IMR-90 (cell line): ENCODE measurements around the gene SARDH. TPM values are rescaled to one million over a fixed set of nuclear protein-coding genes. Genes with fewer than 3 reads are reported as not detected.

ENCODE experiments used
- ATAC-seq: fragments of 200-7000 bp; cut with Tn5 transposase; 2 replicates; pipeline ENCODE4 v1.9.1; 2020; ENCODE audit warnings: low read depth, mild to moderate bottlenecking, moderate library complexity
- BruUV-seq: library from RNA; stranded (reverse); fragments of 400-500 nt; replicated peaks from 2 replicates; lab custom pipeline; 2021; lab: Mats Ljungman, UMichigan
- CTCF ChIA-PET: fragments of 300-600 bp; formaldehyde crosslinking; extraction: SDS; loops from one replicate; lab custom pipeline; 2021; ENCODE audit warnings: antibody characterized with exemption; lab: Yijun Ruan, JAX
- POLR2A ChIA-PET: fragments of 300-600 bp; sonication (Branson Sonifier 250); formaldehyde crosslinking; loops from one replicate; lab custom pipeline; 2022; ENCODE audit warnings: antibody characterized with exemption; ENCODE audit not compliant: unreplicated experiment; lab: Charles Lee
- DNase-seq: peaks from one replicate; pipeline ENCODE4 v3.0.0; 2013
- H2AFZ ChIP-seq: replicated peaks from 2 replicates; pipeline ENCODE3; 2013; ENCODE audit warnings: low read length, mild to moderate bottlenecking; ENCODE audit not compliant: poor library complexity
- H2AK5ac ChIP-seq: 2 replicates; pipeline ENCODE4 v1.6.1; 2013; ENCODE audit warnings: low read depth, low read length, inconsistent platforms
- H2AK9ac ChIP-seq: replicated peaks from 2 replicates; pipeline ENCODE3; 2013; ENCODE audit warnings: mild to moderate bottlenecking, low read depth, low read length, moderate library complexity; ENCODE audit not compliant: poor library complexity
- H2BK120ac ChIP-seq: 2 replicates; pipeline ENCODE4 v1.6.1; 2013; ENCODE audit warnings: low read depth, low read length, inconsistent platforms
- H2BK15ac ChIP-seq: 3 replicates; pipeline ENCODE4 v1.6.1; 2013; ENCODE audit warnings: low read depth, low read length, inconsistent platforms
- H2BK20ac ChIP-seq: 2 replicates; pipeline ENCODE4 v1.6.1; 2013; ENCODE audit warnings: low read depth, mild to moderate bottlenecking, inconsistent platforms, low read length, moderate library complexity
- H2BK5ac ChIP-seq: 2 replicates; pipeline ENCODE4 v1.6.1; 2013; ENCODE audit warnings: mild to moderate bottlenecking, low read depth, low read length, inconsistent platforms; ENCODE audit not compliant: poor library complexity, severe bottlenecking
- H3K14ac ChIP-seq: replicated peaks from 2 replicates; pipeline ENCODE4 v1.6.1; 2013; ENCODE audit warnings: low read depth, low read length, inconsistent platforms
- H3K18ac ChIP-seq: 2 replicates; pipeline ENCODE4 v1.6.1; 2013; ENCODE audit warnings: low read depth, low read length, control low read depth
- H3K23ac ChIP-seq: 2 replicates; pipeline ENCODE4 v1.6.1; 2013; ENCODE audit warnings: low read depth, low read length, inconsistent platforms
- H3K27ac ChIP-seq: 2 replicates; pipeline ENCODE4 v1.5.1; 2013; ENCODE audit warnings: mild to moderate bottlenecking, control low read depth, low read length; ENCODE audit not compliant: insufficient read depth
- H3K27me3 ChIP-seq: 2 replicates; pipeline ENCODE4 v1.6.1; 2013; ENCODE audit warnings: low read length; ENCODE audit not compliant: control insufficient read depth, insufficient read depth
- H3K36me3 ChIP-seq: 2 replicates; pipeline ENCODE4 v1.6.1; 2013; ENCODE audit warnings: low read length, mixed read lengths; ENCODE audit not compliant: control insufficient read depth, insufficient read depth
- H3K4ac ChIP-seq: 2 replicates; pipeline ENCODE4 v1.6.1; 2013; ENCODE audit warnings: low read depth, low read length, inconsistent platforms
- H3K4me1 ChIP-seq: 2 replicates; pipeline ENCODE4 v1.6.1; 2013; ENCODE audit warnings: low read length, mixed read lengths; ENCODE audit not compliant: control insufficient read depth, insufficient read depth
- H3K4me2 ChIP-seq: 2 replicates; pipeline ENCODE4 v1.6.1; 2013; ENCODE audit warnings: low read depth, mild to moderate bottlenecking, control low read depth, low read length, moderate library complexity
- H3K4me3 ChIP-seq: 2 replicates; pipeline ENCODE4 v1.5.1; 2013; ENCODE audit warnings: low read depth, mild to moderate bottlenecking, control low read depth, low read length, moderate library complexity; ENCODE audit not compliant: insufficient read depth
- H3K56ac ChIP-seq: 2 replicates; pipeline ENCODE4 v1.6.1; 2013; ENCODE audit warnings: low read length, inconsistent platforms; ENCODE audit not compliant: insufficient read depth; ENCODE audit errors: extremely low read depth
- H3K79me1 ChIP-seq, 2 experiments: 2 replicates each; pipeline ENCODE4 v1.6.1; 2013; ENCODE audit warnings: low read length in 2 of 2, inconsistent platforms in 1 of 2, low read depth in 1 of 2
- H3K9ac ChIP-seq: 2 replicates; pipeline ENCODE4 v1.6.1; 2013; ENCODE audit warnings: low read depth, low read length, control low read depth
- H3K9me1 ChIP-seq: 2 replicates; pipeline ENCODE4 v1.6.1; 2013; ENCODE audit warnings: low read length, inconsistent platforms; ENCODE audit not compliant: insufficient read depth
- H3K9me3 ChIP-seq: 2 replicates; pipeline ENCODE4 v1.6.1; 2013; ENCODE audit warnings: low read length; ENCODE audit not compliant: control insufficient read depth, insufficient read depth
- H4K20me1 ChIP-seq: 2 replicates; pipeline ENCODE4 v1.6.1; 2013; ENCODE audit warnings: low read length, inconsistent platforms; ENCODE audit not compliant: insufficient read depth
- H4K5ac ChIP-seq: 2 replicates; pipeline ENCODE4 v1.6.1; 2013; ENCODE audit warnings: mild to moderate bottlenecking, low read depth, low read length, control low read depth
- H4K8ac ChIP-seq, 2 experiments: 2 replicates each; pipeline ENCODE4 v1.6.1; 2013; ENCODE audit warnings: low read depth in 2 of 2, low read length in 2 of 2, control low read depth in 1 of 2, inconsistent platforms in 1 of 2
- H4K91ac ChIP-seq: 2 replicates; pipeline ENCODE4 v1.6.1; 2013; ENCODE audit warnings: low read depth, low read length, inconsistent platforms; ENCODE audit not compliant: insufficient read depth
- NFE2L2 ChIP-seq: fragments of 150-350 bp; IDR thresholded peaks from 2 replicates; pipeline ENCODE4 v1.6.1; 2016; ENCODE audit warnings: low read depth, mild to moderate bottlenecking, low read length
- RAD21 ChIP-seq: IDR thresholded peaks from 2 replicates; pipeline ENCODE4 v1.6.1; 2012; ENCODE audit warnings: low read length, improper control_type of control experiment
- RFX5 ChIP-seq: IDR thresholded peaks from 2 replicates; pipeline ENCODE4 v1.8.0; 2012; ENCODE audit warnings: low read depth, mild to moderate bottlenecking, low read length, moderate library complexity
- WGBS, 2 experiments: methylation state at CpG; one replicate each; pipeline versions ENCODE4 v1.1.5 to v1.1.7; 2013; ENCODE audit warnings: missing lambda C conversion rate in 2 of 2; ENCODE audit not compliant: insufficient read length in 1 of 2; ENCODE audit errors: extremely low coverage in 2 of 2; 5-methylcytosine and 5-hydroxymethylcytosine counted together
- dilution Hi-C: fragments of 300-500 bp; cut with HindIII; formaldehyde crosslinking; loops from one replicate; pipeline ENCODE4 v1.14.3; 2018; ENCODE audit warnings: low sequenced_read_pairs; ENCODE audit not compliant: unreplicated experiment
- in situ Hi-C: fragments of 300-500 bp; cut with MboI; formaldehyde crosslinking; loops from 3 replicates; pipeline ENCODE4 v1.14.3; 2019; ENCODE audit warnings: low sequenced_read_pairs, inconsistent platforms, mixed read lengths
- intact Hi-C: fragments of 100-400 bp; cut with micrococcal nuclease; formaldehyde crosslinking; loops from 2 replicates; pipeline ENCODE4 v1.10.0; 2022
- polyA plus RNA-seq, 3 experiments: library from polyadenylated mRNA; depleted of rRNA; stranded (reverse); fragments of >200 nt; gene quantifications; 2 replicates each; pipeline ENCODE4 v1.2.3, GENCODE V29; 2012; ENCODE audit warnings: low replicate concordance in 1 of 3
- total RNA-seq: library from RNA; depleted of rRNA; stranded (reverse); fragments of >200 nt; gene quantifications from 2 replicates; pipeline ENCODE4 v1.2.3, GENCODE V29; 2012

The SARDH gene
- total and polyA plus RNA-seq, 2 of the 4 experiments (the other 2 are of a cell fraction): 5.0 to 7.5 TPM

- Histone ChIP-seq H4K8ac (no peak overlapping the region), H4K5ac (no peak overlapping the region), H3K9me1 (no peaks in the 10 kb centered on the region), H2BK120ac (no peak overlapping the region), H3K18ac (no peak overlapping the region), H3K27me3 (peaks cover 55% of the 10 kb centered on the region; the same call in 1 of the 2 replicates), H3K56ac (no peak overlapping the region), H2AFZ (no peak overlapping the region), H3K4me2 (no peak overlapping the region), H3K9me3 (no peaks in the 10 kb centered on the region), H3K9ac (no peak overlapping the region), H4K91ac (no peak overlapping the region), H3K36me3 (no peaks in the 10 kb centered on the region), H2BK20ac (no peak overlapping the region), H2BK5ac (no peak overlapping the region), H3K4me3 (no peak overlapping the region), H2BK15ac (no peak overlapping the region), H3K4me1 (no peaks in the 10 kb centered on the region), H3K4ac (no peak overlapping the region), H3K23ac (no peak overlapping the region), H2AK9ac (no peak overlapping the region), H4K20me1 (no peaks in the 10 kb centered on the region), H3K79me1 (no peaks in the 10 kb centered on the region), H3K14ac (no peak overlapping the region), H3K27ac (no peak overlapping the region), H2AK5ac (no peak overlapping the region)
- DNase-seq (no peak), ATAC-seq (no peak)
- CTCF ChIA-PET: no interaction called here
- BruUV-seq: no TSS peak
- in situ Hi-C loops (no loop called here), intact Hi-C loops (no loop called here), dilution Hi-C loops (no loop called here)
- POLR2A ChIA-PET: no interaction called here
- no peak for TF ChIP-seq RFX5
- TF ChIP-seq RAD21: no peak
- no peak for TF ChIP-seq NFE2L2
- 55% methylated on average over 9 of the region's 13 CpGs; no CpG with 5 or more reads in 1 of the 2 experiments for WGBS, 2 experiments
Measured at GRCh38 chr9:133640580-133641395, 97.4 kb downstream of the SARDH start.
